AG08396 (cell line): ENCODE measurements around the gene HSFY2.
"Not testable (repeated sequence)": the region's sequence is repeated elsewhere in the genome, so short reads cannot be mapped to it uniquely, and the experiment has no call there.

ENCODE experiments used
- DNase-seq: peaks from one replicate; pipeline ENCODE4 v3.0.0; 2012; ENCODE audit warnings: low spot score, mixed read lengths

Gene HSFY2

GRCh38 chrY:18773635-18774034 lies at the start of gene HSFY2:
HSFY2 (minus strand) TSS chrY:18773735; CDS start chrY:18773618, 117 bp downstream.
- DNase-seq, result not testable (repeated sequence)

- DNase-seq, result not testable (repeated sequence)
Measured at GRCh38 chrY:18815751-18816150, 42.2 kb upstream of the HSFY2 start.

- DNase-seq, result not testable (repeated sequence)
Measured at GRCh38 chrY:18788757-18789406, 15.3 kb upstream of the HSFY2 start.

DNA sequence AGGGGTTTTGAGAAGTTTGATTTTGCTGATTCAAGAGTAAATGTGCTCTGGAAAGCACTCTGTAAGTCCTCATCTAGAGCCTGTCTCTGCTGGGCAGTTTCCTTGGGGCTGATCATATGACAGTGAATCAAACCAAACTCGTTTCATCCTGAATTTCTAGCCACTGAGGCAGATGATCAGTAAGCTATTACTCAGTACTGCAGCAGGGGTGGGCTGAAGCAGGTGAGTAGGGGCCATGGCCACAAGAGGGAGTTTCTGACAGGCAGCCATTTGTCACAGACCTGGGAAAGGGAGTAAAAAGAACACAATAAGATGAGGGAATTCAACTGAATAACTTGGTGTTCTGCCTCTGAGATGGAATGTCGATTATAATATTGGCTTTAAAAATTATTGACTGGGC lies 19.5 kb downstream of the HSFY2 start:
- not testable (repeated sequence) for DNase-seq

DNA sequence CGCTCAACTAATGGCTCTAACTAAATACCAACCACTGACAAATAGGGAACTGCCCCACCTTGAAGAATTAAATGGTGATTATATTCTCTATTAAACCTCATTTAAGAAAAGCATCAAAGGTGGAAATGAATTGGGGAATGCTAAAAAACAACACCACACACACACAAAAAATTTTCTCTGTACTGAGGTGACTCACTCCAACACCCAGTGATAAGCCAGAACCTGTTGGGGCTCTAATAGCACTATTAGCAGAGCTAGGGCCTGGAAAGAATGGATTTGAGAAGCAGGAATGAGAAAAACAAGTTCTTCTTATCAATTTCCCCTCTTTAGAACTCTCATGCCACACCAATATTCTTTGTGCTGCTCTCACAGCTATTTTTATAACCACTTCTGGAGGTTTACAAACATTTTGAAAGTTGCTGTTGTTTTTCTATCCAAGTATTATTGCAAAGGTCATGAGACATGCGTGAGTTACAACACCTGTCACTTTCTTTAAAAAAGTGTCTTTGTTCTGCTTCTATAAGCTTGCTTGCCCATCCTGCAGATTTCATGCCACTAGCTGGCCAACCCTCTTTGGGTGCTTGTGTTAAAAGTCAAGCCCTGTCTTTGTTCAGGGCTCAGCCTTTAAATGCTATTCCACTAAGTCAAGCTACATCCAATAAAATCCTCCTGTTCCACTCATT lies 20.3 kb downstream of the HSFY2 start:
- DNase-seq, result not testable (repeated sequence)

- not testable (repeated sequence) for DNase-seq
Measured at GRCh38 chrY:18723714-18724113, 49.8 kb downstream of the HSFY2 start.
